Mesenchymal stem cell (in vitro differentiated cells and primary cell): Measurements from ENCODE around the gene SCN2A.

Source experiments
- DNase-seq: peaks from one replicate; pipeline ENCODE4 v3.0.0-alpha.2; 2013
- H2AFZ ChIP-seq: one replicate; pipeline ENCODE4 v1.6.1; 2013; ENCODE audit warnings: low read depth, mild to moderate bottlenecking, control low read depth, inconsistent platforms, low read length, moderate library complexity
- H2AK5ac ChIP-seq: 2 replicates; pipeline ENCODE4 v1.6.1; 2013; ENCODE audit warnings: low read length, moderate library complexity, mild to moderate bottlenecking, inconsistent platforms; ENCODE audit not compliant: severe bottlenecking
- H2BK120ac ChIP-seq: one replicate; pipeline ENCODE4 v1.6.1; 2013; ENCODE audit warnings: low read depth, mild to moderate bottlenecking, inconsistent platforms, low read length, moderate library complexity
- H2BK12ac ChIP-seq, 2 experiments: one replicate each; pipeline ENCODE4 v1.6.1; 2013; ENCODE audit warnings: inconsistent platforms in 2 of 2, low read length in 2 of 2, mild to moderate bottlenecking in 2 of 2, moderate library complexity in 2 of 2, control low read depth in 1 of 2
- H2BK15ac ChIP-seq: one replicate; pipeline ENCODE4 v1.6.1; 2013; ENCODE audit warnings: mild to moderate bottlenecking, low read depth, inconsistent platforms; ENCODE audit not compliant: poor library complexity, severe bottlenecking
- H2BK5ac ChIP-seq: 2 replicates; pipeline ENCODE4 v1.6.1; 2013; ENCODE audit warnings: low read depth, mild to moderate bottlenecking, low read length, control low read depth, inconsistent platforms; ENCODE audit not compliant: poor library complexity, severe bottlenecking
- H3K14ac ChIP-seq, 2 experiments: one replicate each; pipeline ENCODE4 v1.6.1; 2013; ENCODE audit warnings: inconsistent platforms in 2 of 2, low read length in 2 of 2, control low read depth in 1 of 2, mild to moderate bottlenecking in 1 of 2, moderate library complexity in 1 of 2
- H3K18ac ChIP-seq, 2 experiments: one replicate each; pipeline ENCODE4 v1.6.1; 2013; ENCODE audit warnings: inconsistent platforms in 2 of 2, low read length in 2 of 2, control low read depth in 1 of 2, low read depth in 1 of 2, mild to moderate bottlenecking in 1 of 2
- H3K23ac ChIP-seq, 2 experiments: one replicate each; pipeline ENCODE4 v1.6.1; 2013; ENCODE audit warnings: inconsistent platforms in 2 of 2, low read length in 2 of 2, mild to moderate bottlenecking in 2 of 2, moderate library complexity in 2 of 2, control low read depth in 1 of 2
- H3K27ac ChIP-seq: 2 replicates; pipeline ENCODE4 v1.5.1; 2013; ENCODE audit warnings: mild to moderate bottlenecking, moderate library complexity, low read length, control low read depth, inconsistent platforms; ENCODE audit not compliant: poor library complexity, severe bottlenecking
- H3K27me3 ChIP-seq, 2 experiments: 2 replicates each; pipeline versions ENCODE4 v1.6.1 to v1.7.0; 2013; ENCODE audit warnings: low read length in 2 of 2, mild to moderate bottlenecking in 2 of 2, moderate library complexity in 2 of 2, control low read depth in 1 of 2, inconsistent platforms in 1 of 2; ENCODE audit not compliant: control insufficient read depth in 1 of 2, insufficient read depth in 1 of 2
- H3K36me3 ChIP-seq, 2 experiments: 2 replicates each; pipeline versions ENCODE4 v1.6.1 to v1.7.0; 2013; ENCODE audit warnings: low read length in 2 of 2, control low read depth in 1 of 2, inconsistent platforms in 1 of 2, low read depth in 1 of 2, mild to moderate bottlenecking in 1 of 2; ENCODE audit not compliant: insufficient read depth in 2 of 2, control insufficient read depth in 1 of 2
- H3K4ac ChIP-seq, 2 experiments: one replicate each; pipeline ENCODE4 v1.6.1; 2013; ENCODE audit warnings: inconsistent platforms in 2 of 2, low read length in 2 of 2, mild to moderate bottlenecking in 2 of 2, moderate library complexity in 2 of 2, control low read depth in 1 of 2, low read depth in 1 of 2
- H3K4me1 ChIP-seq: 2 replicates; pipeline ENCODE4 v1.6.1; 2013; ENCODE audit warnings: low read depth, low read length, control low read depth; ENCODE audit not compliant: control insufficient read depth, insufficient read depth
- H3K4me2 ChIP-seq: 2 replicates; pipeline ENCODE4 v1.6.1; 2013; ENCODE audit warnings: low read length, mild to moderate bottlenecking, inconsistent platforms; ENCODE audit not compliant: poor library complexity, severe bottlenecking
- H3K4me3 ChIP-seq, 2 experiments: 2 replicates each; pipeline versions ENCODE4 v1.5.1 to v1.7.0; 2013; ENCODE audit warnings: low read length in 2 of 2, mild to moderate bottlenecking in 2 of 2, control low read depth in 1 of 2, low read depth in 1 of 2; ENCODE audit not compliant: insufficient read depth in 1 of 2
- H3K79me1 ChIP-seq: replicated peaks from 2 replicates; pipeline ENCODE4 v1.6.1; 2013; ENCODE audit warnings: mild to moderate bottlenecking, control low read depth, low read length, inconsistent platforms; ENCODE audit not compliant: poor library complexity, severe bottlenecking
- H3K9ac ChIP-seq: 2 replicates; pipeline ENCODE4 v1.7.0; 2013; ENCODE audit warnings: mild to moderate bottlenecking, low read length, moderate library complexity
- H3K9me3 ChIP-seq: 2 replicates; pipeline ENCODE4 v1.7.0; 2013; ENCODE audit warnings: mild to moderate bottlenecking, low read length; ENCODE audit not compliant: control insufficient read depth
- H4K8ac ChIP-seq: one replicate; pipeline ENCODE4 v1.6.1; 2013; ENCODE audit warnings: inconsistent platforms, mild to moderate bottlenecking, low read length, moderate library complexity
- H4K91ac ChIP-seq: one replicate; pipeline ENCODE4 v1.6.1; 2013; ENCODE audit warnings: mild to moderate bottlenecking, low read length, inconsistent platforms
- WGBS: methylation state at CpG from one replicate; pipeline ENCODE4 v1.1.7; 2013; ENCODE audit warnings: mixed read lengths; 5-methylcytosine and 5-hydroxymethylcytosine counted together

SCN2A gene

DNA sequence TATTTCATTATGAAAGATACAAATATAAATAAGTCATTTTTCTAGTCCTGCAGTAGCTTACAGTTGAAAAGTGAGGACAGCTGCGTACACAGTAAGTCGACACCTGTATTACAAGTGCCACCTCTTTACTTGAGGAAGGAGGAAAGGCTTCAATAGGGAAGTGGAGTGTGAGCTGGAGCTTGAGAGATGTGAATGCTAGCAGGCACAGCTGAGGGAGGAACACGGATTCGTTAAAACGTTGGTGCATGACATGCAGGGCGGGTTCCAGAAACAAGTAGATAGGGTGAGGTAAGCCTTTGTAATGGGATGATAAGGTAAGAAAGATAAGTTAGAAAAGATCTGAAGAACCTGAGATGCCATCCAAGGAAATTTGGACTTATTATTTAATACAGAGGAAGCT is 132.1 kb downstream of the SCN2A start:
- no peak overlapping the region for H3K4ac ChIP-seq
- 68% methylated on average over 6 of the region's 6 CpGs for WGBS
- H3K18ac ChIP-seq = no peak overlapping the region
- H2AK5ac ChIP-seq = no peak overlapping the region
- H3K23ac ChIP-seq = no peak overlapping the region
- no peak overlapping the region for H2BK12ac ChIP-seq
- no peak overlapping the region for H3K27ac ChIP-seq
- no peak overlapping the region for H3K9ac ChIP-seq
- H2BK5ac ChIP-seq = no peak overlapping the region
- no peak overlapping the region for H2BK15ac ChIP-seq
- H4K8ac ChIP-seq = no peak overlapping the region
- no peaks in the 10 kb centered on the region for H3K79me1 ChIP-seq
- H2AFZ ChIP-seq = no peak overlapping the region
- no peaks in the 10 kb centered on the region for H3K27me3 ChIP-seq
- H3K4me3 ChIP-seq = no peak overlapping the region
- H3K36me3 ChIP-seq = peaks cover 4 to 13% of the 10 kb centered on the region in 2 experiments
- no peaks in the 10 kb centered on the region for H3K4me1 ChIP-seq
- H3K4me2 ChIP-seq = no peak overlapping the region
- no peak overlapping the region for H4K91ac ChIP-seq
- H3K9me3 ChIP-seq = no peaks in the 10 kb centered on the region
- H2BK120ac ChIP-seq = no peak overlapping the region
- no peak for DNase-seq
- no peak overlapping the region for H3K14ac ChIP-seq

GRCh38 chr2:165373278-165374010 is 134.2 kb downstream of the SCN2A start:
- Histone ChIP-seq H2BK120ac (no peak overlapping the region), H3K4ac (no peak overlapping the region), H2BK5ac (no peak overlapping the region), H3K4me2 (no peak overlapping the region), H3K18ac (no peak overlapping the region), H2BK15ac (no peak overlapping the region), H2AK5ac (no peak overlapping the region), H3K36me3 (no peaks in the 10 kb centered on the region), H3K27me3 (no peaks in the 10 kb centered on the region), H3K9me3 (no peaks in the 10 kb centered on the region), H2BK12ac (no peak overlapping the region), H3K27ac (no peak overlapping the region), H3K4me3 (no peak overlapping the region), H3K4me1 (no peaks in the 10 kb centered on the region), H4K8ac (no peak overlapping the region), H4K91ac (no peak overlapping the region), H3K79me1 (no peaks in the 10 kb centered on the region), H3K9ac (no peak overlapping the region), H3K14ac (no peak overlapping the region), H2AFZ (no peak overlapping the region), H3K23ac (no peak overlapping the region)
- DNase-seq = no peak
- WGBS = 100% methylated on average over 1 of the region's 5 CpGs

DNA sequence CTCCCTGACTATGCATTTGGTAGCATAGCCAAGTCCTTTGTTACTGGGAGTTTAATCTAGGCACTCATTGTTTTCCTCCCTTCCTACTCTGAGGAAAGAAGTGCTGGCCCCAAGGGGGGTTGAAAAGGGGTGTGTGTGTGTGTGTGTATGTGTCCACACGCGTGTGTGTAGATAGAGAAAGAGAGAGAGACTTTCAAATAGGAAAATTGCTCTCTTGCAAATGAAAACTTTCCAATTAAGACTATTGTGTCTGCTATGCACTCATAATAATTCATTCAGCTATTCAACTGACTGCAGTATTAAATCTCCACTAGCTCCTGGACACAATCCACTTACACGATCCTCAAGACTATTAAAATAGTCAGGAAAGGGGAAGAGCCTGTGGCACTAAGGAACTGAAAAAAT is 137.4 kb downstream of the SCN2A start:
- Histone ChIP-seq H4K91ac (no peak overlapping the region), H3K4ac (no peak overlapping the region), H2AK5ac (no peak overlapping the region), H3K4me1 (no peaks in the 10 kb centered on the region), H3K9me3 (no peaks in the 10 kb centered on the region), H2BK5ac (no peak overlapping the region), H3K4me2 (no peak overlapping the region), H3K18ac (no peak overlapping the region), H2BK120ac (no peak overlapping the region), H3K79me1 (no peaks in the 10 kb centered on the region), H3K27ac (no peak overlapping the region), H3K4me3 (no peak overlapping the region), H3K36me3 (peaks cover 0 to under 1% of the 10 kb centered on the region in 2 experiments), H3K9ac (no peak overlapping the region), H3K27me3 (no peaks in the 10 kb centered on the region), H3K14ac (no peak overlapping the region), H4K8ac (no peak overlapping the region), H2AFZ (no peak overlapping the region), H2BK15ac (no peak overlapping the region), H3K23ac (no peak overlapping the region), H2BK12ac (no peak overlapping the region)
- WGBS = no CpG with 5 or more reads among the region's 3 CpGs
- DNase-seq = no peak

DNA sequence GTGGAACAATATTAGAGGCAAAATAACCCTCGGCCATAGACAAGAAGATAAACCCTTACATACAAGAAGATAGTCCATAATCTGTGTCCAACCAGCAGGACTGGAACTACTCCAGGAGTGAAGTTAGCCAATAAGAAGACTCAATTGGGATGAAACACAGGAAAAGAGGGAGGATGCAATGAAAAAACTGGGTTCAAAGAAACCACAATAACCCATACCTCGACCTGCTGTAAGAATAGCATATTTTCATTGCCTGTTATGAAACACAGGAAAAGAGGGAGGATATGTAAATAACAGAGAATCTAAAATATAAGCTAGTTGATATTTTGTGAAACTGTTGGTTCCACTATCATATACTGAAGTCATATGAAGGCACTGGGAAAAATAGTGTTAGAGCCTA is 143.1 kb downstream of the SCN2A start:
- no peak overlapping the region for H2BK120ac ChIP-seq
- H2BK12ac ChIP-seq = no peak overlapping the region
- DNase-seq = no peak
- no peak overlapping the region for H4K91ac ChIP-seq
- H3K9me3 ChIP-seq = no peaks in the 10 kb centered on the region
- H3K23ac ChIP-seq = no peak overlapping the region
- no peak overlapping the region for H3K4me2 ChIP-seq
- no peak overlapping the region for H3K4me3 ChIP-seq
- no peak overlapping the region for H2AK5ac ChIP-seq
- no peak overlapping the region for H3K18ac ChIP-seq
- no peak overlapping the region for H3K4ac ChIP-seq
- H3K9ac ChIP-seq = no peak overlapping the region
- peaks cover 0 to 5% of the 10 kb centered on the region in 2 experiments for H3K36me3 ChIP-seq
- H3K79me1 ChIP-seq = no peaks in the 10 kb centered on the region
- no peak overlapping the region for H2BK5ac ChIP-seq
- H3K27me3 ChIP-seq = no peaks in the 10 kb centered on the region
- H3K27ac ChIP-seq = no peak overlapping the region
- no peak overlapping the region for H2BK15ac ChIP-seq
- 100% methylated on average over 1 of the region's 2 CpGs for WGBS
- H2AFZ ChIP-seq = no peak overlapping the region
- no peak overlapping the region for H3K14ac ChIP-seq
- H4K8ac ChIP-seq = no peak overlapping the region
- no peaks in the 10 kb centered on the region for H3K4me1 ChIP-seq
